Measurements from ENCODE around the gene CA10.

- TF ChIP-seq POLR2AphosphoS5 (IDR thresholded peaks at IDR 0.05; ENCODE audit: low read depth, low read length) = no peak
- TF ChIP-seq TAF1 (IDR thresholded peaks at IDR 0.05; ENCODE audit: borderline replicate concordance, insufficient read depth, low read length) = no peak
- TF ChIP-seq REST (IDR thresholded peaks at IDR 0.05; ENCODE audit: insufficient read depth in 1 of 2, low read depth in 2 of 2, low read length in 2 of 2) = no peak
Measured at GRCh38 chr17:51961689-51962088, 196.8 kb downstream of the CA10 start.

All from PFSK-1 (cell line).